ENCODE results near the gene ACOXL.

Gene ACOXL

GRCh38 chr2:110759411-110759810 is 27.0 kb downstream of the ACOXL start:
- TF ChIP-seq ZNF133 (tag by site-specific recombination; IDR thresholded peaks at IDR 0.05) (no peak), ZFP3 (tag by site-specific recombination; IDR thresholded peaks at IDR 0.05; ENCODE audit: low read depth) (no peak), ZNF529 (tag by site-specific recombination; IDR thresholded peaks at IDR 0.05; ENCODE audit: insufficient replicate concordance) (peak; percentile 87), ZNF548 (tag by site-specific recombination; IDR thresholded peaks at IDR 0.05) (no peak), MYNN (tag by site-specific recombination; IDR thresholded peaks at IDR 0.05; ENCODE audit: borderline replicate concordance) (no peak), TRIM28 (IDR thresholded peaks at IDR 0.05; ENCODE audit: borderline replicate concordance, low read length) (peak; percentile 46; the same call in 1 of the 2 replicates), ZNF501 (tag by site-specific recombination; IDR thresholded peaks at IDR 0.05) (no peak), ZSCAN16 (tag by site-specific recombination; IDR thresholded peaks at IDR 0.05) (no peak), FEZF1 (tag by site-specific recombination; IDR thresholded peaks at IDR 0.05) (no peak), ZFP37 (tag by site-specific recombination; IDR thresholded peaks at IDR 0.05) (no peak), GLIS2 (tag by site-specific recombination; IDR thresholded peaks at IDR 0.05) (no peak), TSHZ1 (tag by site-specific recombination; IDR thresholded peaks at IDR 0.05; ENCODE audit: borderline replicate concordance) (no peak), SETDB1 (IDR thresholded peaks at IDR 0.05; ENCODE audit: insufficient read length, low read length) (peak; percentile 92)
- TF ChIP-seq, protein P1, sequence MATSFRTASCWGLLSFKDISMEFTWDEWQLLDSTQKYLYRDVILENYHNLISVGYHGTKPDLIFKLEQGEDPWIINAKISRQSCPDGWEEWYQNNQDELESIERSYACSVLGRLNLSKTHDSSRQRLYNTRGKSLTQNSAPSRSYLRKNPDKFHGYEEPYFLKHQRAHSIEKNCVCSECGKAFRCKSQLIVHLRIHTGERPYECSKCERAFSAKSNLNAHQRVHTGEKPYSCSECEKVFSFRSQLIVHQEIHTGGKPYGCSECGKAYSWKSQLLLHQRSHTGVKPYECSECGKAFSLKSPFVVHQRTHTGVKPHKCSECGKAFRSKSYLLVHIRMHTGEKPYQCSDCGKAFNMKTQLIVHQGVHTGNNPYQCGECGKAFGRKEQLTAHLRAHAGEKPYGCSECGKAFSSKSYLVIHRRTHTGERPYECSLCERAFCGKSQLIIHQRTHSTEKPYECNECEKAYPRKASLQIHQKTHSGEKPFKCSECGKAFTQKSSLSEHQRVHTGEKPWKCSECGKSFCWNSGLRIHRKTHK (tag by site-specific recombination; IDR thresholded peaks at IDR 0.05): no peak
- TF ChIP-seq, protein P2, sequence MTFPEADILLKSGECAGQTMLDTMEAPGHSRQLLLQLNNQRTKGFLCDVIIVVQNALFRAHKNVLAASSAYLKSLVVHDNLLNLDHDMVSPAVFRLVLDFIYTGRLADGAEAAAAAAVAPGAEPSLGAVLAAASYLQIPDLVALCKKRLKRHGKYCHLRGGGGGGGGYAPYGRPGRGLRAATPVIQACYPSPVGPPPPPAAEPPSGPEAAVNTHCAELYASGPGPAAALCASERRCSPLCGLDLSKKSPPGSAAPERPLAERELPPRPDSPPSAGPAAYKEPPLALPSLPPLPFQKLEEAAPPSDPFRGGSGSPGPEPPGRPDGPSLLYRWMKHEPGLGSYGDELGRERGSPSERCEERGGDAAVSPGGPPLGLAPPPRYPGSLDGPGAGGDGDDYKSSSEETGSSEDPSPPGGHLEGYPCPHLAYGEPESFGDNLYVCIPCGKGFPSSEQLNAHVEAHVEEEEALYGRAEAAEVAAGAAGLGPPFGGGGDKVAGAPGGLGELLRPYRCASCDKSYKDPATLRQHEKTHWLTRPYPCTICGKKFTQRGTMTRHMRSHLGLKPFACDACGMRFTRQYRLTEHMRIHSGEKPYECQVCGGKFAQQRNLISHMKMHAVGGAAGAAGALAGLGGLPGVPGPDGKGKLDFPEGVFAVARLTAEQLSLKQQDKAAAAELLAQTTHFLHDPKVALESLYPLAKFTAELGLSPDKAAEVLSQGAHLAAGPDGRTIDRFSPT (tag by site-specific recombination; IDR thresholded peaks at IDR 0.05): no peak
- Histone ChIP-seq H3K4me3 (ENCODE audit: low read depth, low read length) (no peak overlapping the region), H3K4me1 (ENCODE audit: control insufficient read depth, insufficient read depth, low read length) (no peaks in the 10 kb centered on the region), H3K36me3 (ENCODE audit: control insufficient read depth in 2 of 2, insufficient read depth in 1 of 2, low read length in 2 of 2) (no peaks in the 10 kb centered on the region), H3K9me3 (ENCODE audit: control insufficient read depth, insufficient read depth, low read depth, low read length) (no peaks in the 10 kb centered on the region), H3K27ac (ENCODE audit: extremely low read depth, low read depth, low read length) (no peak overlapping the region)
- CTCF ChIA-PET: interaction anchor here (0.5 kb wide), 1 partner anchor 110 kb away, joined by 3 read pairs; no protein-coding TSS in a partner anchor
- POLR2A ChIA-PET: interaction anchor here (1.5 kb wide), 1 partner anchor 82 kb away, joined by 3 read pairs; the partner anchor contains the start of gene BUB1

DNA sequence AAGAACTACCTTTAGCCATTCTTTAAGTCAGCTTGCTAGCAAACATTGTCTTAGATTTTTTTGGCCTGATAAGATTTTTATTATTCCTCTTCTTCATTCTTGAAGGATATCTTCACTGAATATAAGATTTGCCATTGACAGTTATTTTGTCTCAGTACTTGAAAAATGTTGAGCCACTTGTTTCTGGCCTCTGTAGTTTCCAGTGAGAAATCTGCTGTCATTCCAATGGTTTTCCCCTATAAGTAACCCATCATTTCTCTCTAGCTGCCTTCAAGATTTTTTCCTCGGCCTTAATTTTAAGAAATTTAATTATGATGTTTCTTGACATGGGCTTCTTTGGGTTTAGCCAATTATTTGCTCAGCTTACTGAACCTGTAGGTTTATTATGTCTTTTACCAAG is 32.6 kb downstream of the ACOXL start:
- no peak overlapping the region for H3K27ac ChIP-seq (ENCODE audit: extremely low read depth, low read depth, low read length)
- CTCF ChIA-PET: no interaction called here
- no peaks in the 10 kb centered on the region for H3K4me1 ChIP-seq (ENCODE audit: control insufficient read depth, insufficient read depth, low read length)
- POLR2A ChIA-PET: no interaction called here
- no peaks in the 10 kb centered on the region for H3K36me3 ChIP-seq (ENCODE audit: control insufficient read depth in 2 of 2, insufficient read depth in 1 of 2, low read length in 2 of 2)
- no peak overlapping the region for H3K4me3 ChIP-seq (ENCODE audit: low read depth, low read length)
- no peaks in the 10 kb centered on the region for H3K9me3 ChIP-seq (ENCODE audit: control insufficient read depth, insufficient read depth, low read depth, low read length)
- TF ChIP-seq MZF1 (tag by site-specific recombination; IDR thresholded peaks at IDR 0.05; ENCODE audit: borderline replicate concordance) (no peak), ZNF121 (tag by site-specific recombination; IDR thresholded peaks at IDR 0.05) (no peak), ZSCAN5A (tag by site-specific recombination; IDR thresholded peaks at IDR 0.05) (no peak), ZBTB11 (tag by site-specific recombination; conservative IDR thresholded peaks at IDR 0.05; ENCODE audit: low read depth) (no peak), ZNF302 (tag by site-specific recombination; IDR thresholded peaks at IDR 0.05; ENCODE audit: low read depth) (no peak), AEBP2 (tag by site-specific recombination; IDR thresholded peaks at IDR 0.05; ENCODE audit: borderline replicate concordance) (no peak), ZNF404 (tag by site-specific recombination; IDR thresholded peaks at IDR 0.05) (no peak)

All from HEK293 (cell line).